SKM-1 (cell line): ENCODE data around the gene CCDC136.

ENCODE experiments used
- DNase-seq: peaks from one replicate; lab custom pipeline; 2025; ENCODE audit not compliant: unreplicated experiment; lab: John Stamatoyannopoulos, UW

Gene CCDC136

GRCh38 chr7:128843938-128844621 lies 52.3 kb downstream of the CCDC136 start:
- no peak for DNase-seq

- no peak for DNase-seq
Observed at GRCh38 chr7:128844777-128845311, 53.1 kb downstream of the CCDC136 start.

- no peak for DNase-seq
Observed at GRCh38 chr7:128845475-128845874, 53.7 kb downstream of the CCDC136 start.

- no peak for DNase-seq
Observed at GRCh38 chr7:128845987-128846386, 54.2 kb downstream of the CCDC136 start.

GRCh38 chr7:128846781-128847444 lies 55.1 kb downstream of the CCDC136 start:
- DNase-seq = no peak

- no peak for DNase-seq
Observed at GRCh38 chr7:128847721-128848211, 56.0 kb downstream of the CCDC136 start.

GRCh38 chr7:128848289-128849155 lies 56.8 kb downstream of the CCDC136 start:
- DNase-seq = no peak

GRCh38 chr7:128849156-128849515 lies 57.4 kb downstream of the CCDC136 start:
- DNase-seq = no peak

- no peak for DNase-seq
Observed at GRCh38 chr7:128849804-128850490, 58.2 kb downstream of the CCDC136 start.

- no peak for DNase-seq
Observed at GRCh38 chr7:128852537-128853254, 60.9 kb downstream of the CCDC136 start.

GRCh38 chr7:128853799-128854198 lies 62.0 kb downstream of the CCDC136 start:
- no peak for DNase-seq

- no peak for DNase-seq
Observed at GRCh38 chr7:128854396-128854795, 62.6 kb downstream of the CCDC136 start.

- no peak for DNase-seq
Observed at GRCh38 chr7:128855559-128855958, 63.8 kb downstream of the CCDC136 start.

GRCh38 chr7:128856001-128856718 lies 64.4 kb downstream of the CCDC136 start:
- DNase-seq = no peak

GRCh38 chr7:128858380-128859231 lies 66.8 kb downstream of the CCDC136 start:
- no peak for DNase-seq

GRCh38 chr7:128859232-128860157 lies 67.7 kb downstream of the CCDC136 start:
- no peak for DNase-seq
